Lung (tissue), 12 donors: Measurements from ENCODE around the gene CCDC92B. TPM values are rescaled to one million over a fixed set of nuclear protein-coding genes. Genes with fewer than 3 reads are reported as not detected.

Experiments
- ATAC-seq: fragments of 200-7000 bp; cut with Tn5 transposase; one replicate; pipeline ENCODE4 v1.9.1; 2020; ENCODE audit warnings: moderate number of reproducible peaks; ENCODE audit not compliant: insufficient read depth, low FRiP score
- DNase-seq, 3 donors: peaks; one replicate each; pipeline ENCODE4 v3.0.0-alpha.2; 2013 to 2017
- H3K27ac ChIP-seq, 2 donors: one replicate each; pipeline ENCODE4 v1.5.1; 2013; ENCODE audit warnings: mild to moderate bottlenecking in 2 of 2, moderate library complexity in 2 of 2, control low read depth in 1 of 2, inconsistent platforms in 1 of 2, low read depth in 1 of 2, low read length in 1 of 2
- H3K27me3 ChIP-seq, 3 donors: one replicate each; pipeline ENCODE4 v1.5.1; 2013; ENCODE audit warnings: low read length in 2 of 3; ENCODE audit not compliant: control insufficient read depth in 3 of 3, insufficient read depth in 3 of 3
- H3K36me3 ChIP-seq, 4 donors: one replicate each; pipeline ENCODE4 v1.5.1; 2013; ENCODE audit warnings: low read length in 4 of 4, mild to moderate bottlenecking in 1 of 4, moderate library complexity in 1 of 4; ENCODE audit not compliant: control insufficient read depth in 4 of 4, insufficient read depth in 4 of 4
- H3K4me1 ChIP-seq, 5 donors: one replicate each; pipeline ENCODE4 v1.5.1; 2013; ENCODE audit warnings: low read length in 5 of 5, mild to moderate bottlenecking in 2 of 5, moderate library complexity in 1 of 5; ENCODE audit not compliant: control insufficient read depth in 5 of 5, insufficient read depth in 5 of 5
- H3K4me3 ChIP-seq: one replicate; pipeline ENCODE4 v1.5.1; 2013; ENCODE audit warnings: mild to moderate bottlenecking, control low read depth, moderate library complexity
- H3K9ac ChIP-seq, 2 donors: one replicate each; pipeline ENCODE4 v1.5.1; 2013; ENCODE audit warnings: low read length in 2 of 2, control low read depth in 1 of 2; ENCODE audit not compliant: insufficient read depth in 1 of 2
- H3K9me3 ChIP-seq, 4 donors: one replicate each; pipeline ENCODE4 v1.5.1; 2013; ENCODE audit warnings: low read length in 3 of 4, mild to moderate bottlenecking in 1 of 4, moderate library complexity in 1 of 4; ENCODE audit not compliant: control insufficient read depth in 4 of 4, insufficient read depth in 3 of 4
- WGBS, 2 donors: extraction: QIAGEN DNeasy Blood & Tissue Kit; methylation state at CpG; one replicate each; pipeline ENCODE4 v1.1.7; 2013; 5-methylcytosine and 5-hydroxymethylcytosine counted together
- polyA plus RNA-seq, 2 donors: library from polyadenylated mRNA; stranded (reverse); fragments of 200-250 nt; gene quantifications; one replicate each; pipeline ENCODE4 v1.2.1, GENCODE V29; 2013
- total RNA-seq, 2 donors: library from RNA; depleted of rRNA in 1 of 2; stranded (reverse); fragments of >200 nt in 1 of 2; gene quantifications; one replicate each; pipeline ENCODE4 v1.2.1, GENCODE V29; 2014 to 2021
- TF ChIP-seq, protein P1 (sequence below): IDR thresholded peaks from 2 replicates; pipeline ENCODE4 v1.5.1; 2012; ENCODE audit warnings: mild to moderate bottlenecking; ENCODE audit errors: control extremely low read depth, extremely low read depth
- donor health status: control.
- donor health status: control.
- donor health status: Bipolar disorder and iron deficiency.
- donor health status: healthy.
- donor health status: DM: yes; HTN: yes; CAD: no.

CCDC92B gene
- total and polyA plus RNA-seq, 4 donors = 0.03 to 0.89 (median 0.08) TPM

GRCh38 chr17:2724784-2725164 is 24.7 kb downstream of the CCDC92B start:
- H3K9me3 ChIP-seq = no peaks in the 10 kb centered on the region
- no peaks in the 10 kb centered on the region for H3K36me3 ChIP-seq
- WGBS, 2 donors = 3 to 5% methylated on average over 30 to 40 of the region's 40 CpGs
- TF ChIP-seq, protein P1, sequence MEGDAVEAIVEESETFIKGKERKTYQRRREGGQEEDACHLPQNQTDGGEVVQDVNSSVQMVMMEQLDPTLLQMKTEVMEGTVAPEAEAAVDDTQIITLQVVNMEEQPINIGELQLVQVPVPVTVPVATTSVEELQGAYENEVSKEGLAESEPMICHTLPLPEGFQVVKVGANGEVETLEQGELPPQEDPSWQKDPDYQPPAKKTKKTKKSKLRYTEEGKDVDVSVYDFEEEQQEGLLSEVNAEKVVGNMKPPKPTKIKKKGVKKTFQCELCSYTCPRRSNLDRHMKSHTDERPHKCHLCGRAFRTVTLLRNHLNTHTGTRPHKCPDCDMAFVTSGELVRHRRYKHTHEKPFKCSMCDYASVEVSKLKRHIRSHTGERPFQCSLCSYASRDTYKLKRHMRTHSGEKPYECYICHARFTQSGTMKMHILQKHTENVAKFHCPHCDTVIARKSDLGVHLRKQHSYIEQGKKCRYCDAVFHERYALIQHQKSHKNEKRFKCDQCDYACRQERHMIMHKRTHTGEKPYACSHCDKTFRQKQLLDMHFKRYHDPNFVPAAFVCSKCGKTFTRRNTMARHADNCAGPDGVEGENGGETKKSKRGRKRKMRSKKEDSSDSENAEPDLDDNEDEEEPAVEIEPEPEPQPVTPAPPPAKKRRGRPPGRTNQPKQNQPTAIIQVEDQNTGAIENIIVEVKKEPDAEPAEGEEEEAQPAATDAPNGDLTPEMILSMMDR = no peak
- no peak overlapping the region for H3K27ac ChIP-seq
- ATAC-seq (no peak), DNase-seq (peak; percentile 28 to 74 (median 35))
- peak overlapping the region; percentile 28 for H3K4me3 ChIP-seq
- H3K27me3 ChIP-seq = peaks cover 0 to 25% (median 18%) of the 10 kb centered on the region in 3 donors
- H3K9ac ChIP-seq = no peak overlapping the region
- H3K4me1 ChIP-seq = peaks cover 0 to 4% (median 0%) of the 10 kb centered on the region in 5 donors

DNA sequence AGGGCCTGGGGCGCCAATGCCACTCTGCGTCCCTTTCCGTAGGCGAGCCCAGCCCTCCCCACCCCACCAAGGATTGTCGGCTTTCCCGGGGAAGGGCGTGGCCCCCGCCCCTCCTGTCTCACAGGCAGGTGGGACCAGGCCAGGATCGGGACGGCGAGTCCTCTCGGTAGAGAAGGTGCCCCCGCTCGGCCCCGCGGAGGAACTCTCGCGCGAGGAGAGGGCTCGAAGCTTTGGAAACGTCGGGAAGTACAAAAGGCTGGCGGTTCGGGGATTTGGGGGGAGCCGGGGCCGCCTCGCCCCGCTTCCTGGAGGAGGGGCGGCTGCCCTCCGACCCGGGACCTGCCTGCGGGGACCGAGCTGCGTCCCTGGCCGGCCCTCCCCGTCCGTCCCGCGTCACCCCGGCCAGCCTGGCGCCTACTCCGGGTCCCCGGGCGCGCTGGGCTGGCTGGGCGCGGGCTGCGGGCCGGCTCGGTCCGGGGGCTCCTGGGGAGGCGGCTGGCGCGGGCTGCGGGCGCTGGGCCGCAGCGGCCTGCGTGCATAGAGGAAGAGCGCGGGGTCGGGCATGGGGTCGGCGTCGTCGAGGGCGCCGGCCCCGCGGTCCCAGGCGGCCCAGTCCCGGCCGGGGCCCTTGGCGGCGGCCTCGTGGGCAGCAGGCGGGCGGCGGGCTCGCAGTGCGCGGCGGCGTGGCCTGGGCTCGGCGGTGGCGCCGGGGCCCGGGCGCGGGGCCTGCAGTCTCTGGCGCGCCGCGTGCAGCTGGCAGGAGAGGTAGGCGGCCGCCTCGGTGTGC is 25.3 kb downstream of the CCDC92B start:
- peak overlapping the region; percentile 28 for H3K4me3 ChIP-seq
- WGBS, 2 donors = 2 to 3% methylated on average over 61 to 98 of the region's 98 CpGs
- no peaks in the 10 kb centered on the region for H3K9me3 ChIP-seq
- DNase-seq (peak; percentile 27 to 39 (median 35)), ATAC-seq (no peak)
- peak overlapping the region in 1 of 2 donors; percentile 11 for H3K27ac ChIP-seq
- TF ChIP-seq, protein P1 = no peak
- no peak overlapping the region for H3K9ac ChIP-seq
- no peaks in the 10 kb centered on the region for H3K36me3 ChIP-seq
- peaks cover 0 to 25% (median 18%) of the 10 kb centered on the region in 3 donors for H3K27me3 ChIP-seq
- peaks cover 0 to 4% (median 0%) of the 10 kb centered on the region in 5 donors for H3K4me1 ChIP-seq

- TF ChIP-seq, protein P1 = no peak
- peak in 1 of 3 donors; percentile 14 for DNase-seq
- H3K27ac ChIP-seq = peak overlapping the region in 1 of 2 donors; percentile 6
- 28 to 39% methylated on average over 17 to 18 of the region's 18 CpGs for WGBS, 2 donors
- no peak for ATAC-seq
- H3K27me3 ChIP-seq = peaks cover 0 to 24% (median 16%) of the 10 kb centered on the region in 3 donors
- H3K4me1 ChIP-seq = peaks cover 0 to 4% (median 0%) of the 10 kb centered on the region in 5 donors
- no peaks in the 10 kb centered on the region for H3K36me3 ChIP-seq
- no peaks in the 10 kb centered on the region for H3K9me3 ChIP-seq
- H3K4me3 ChIP-seq = no peak overlapping the region
- no peak overlapping the region for H3K9ac ChIP-seq
Measured at GRCh38 chr17:2723505-2723996, 25.9 kb downstream of the CCDC92B start.
